GOT3 (cell line): Measurements from ENCODE around the gene MYL5.
"Not testable (repeated sequence)": the region's sequence is repeated elsewhere in the genome, so short reads cannot be mapped to it uniquely, and the experiment has no call there.

ENCODE experiments used
- DNase-seq: peaks from one replicate; lab custom pipeline; 2025; ENCODE audit warnings: mixed read lengths; lab: John Stamatoyannopoulos, UW

MYL5 gene

GRCh38 chr4:635851-636627 lies 38.3 kb upstream of the MYL5 start:
- DNase-seq = no peak

GRCh38 chr4:636628-637159 lies 37.6 kb upstream of the MYL5 start:
- no peak for DNase-seq

GRCh38 chr4:637536-638280 lies 36.6 kb upstream of the MYL5 start:
- DNase-seq = no peak

GRCh38 chr4:642366-642765 lies 32.0 kb upstream of the MYL5 start:
- DNase-seq = not testable (repeated sequence)

- DNase-seq = no peak
These were observed 27.9 kb upstream of the MYL5 start for GRCh38 chr4:646460-646859.

GRCh38 chr4:647481-647880 lies 26.9 kb upstream of the MYL5 start:
- no peak for DNase-seq

- DNase-seq = no peak
These were observed 25.6 kb upstream of the MYL5 start for GRCh38 chr4:648579-649292.

GRCh38 chr4:649293-649625 lies 25.1 kb upstream of the MYL5 start:
- DNase-seq = no peak

GRCh38 chr4:649751-650310 lies 24.5 kb upstream of the MYL5 start:
- no peak for DNase-seq

- no peak for DNase-seq
These were observed 23.9 kb upstream of the MYL5 start for GRCh38 chr4:650461-650860.

- DNase-seq = no peak
These were observed 23.1 kb upstream of the MYL5 start for GRCh38 chr4:650951-651883.

GRCh38 chr4:651884-652642 lies 22.3 kb upstream of the MYL5 start:
- DNase-seq = no peak

GRCh38 chr4:653080-653821 lies 21.1 kb upstream of the MYL5 start:
- no peak for DNase-seq

GRCh38 chr4:653831-654502 lies 20.4 kb upstream of the MYL5 start:
- DNase-seq = no peak

- no peak for DNase-seq
These were observed 19.9 kb upstream of the MYL5 start for GRCh38 chr4:654503-654845.

GRCh38 chr4:654871-655463 lies 19.4 kb upstream of the MYL5 start:
- DNase-seq = no peak

GRCh38 chr4:655464-656151 lies 18.7 kb upstream of the MYL5 start:
- DNase-seq = no peak
